ENCODE results near the gene MLF2. TPM values are rescaled to one million over a fixed set of nuclear protein-coding genes. Genes with fewer than 3 reads are reported as not detected.

Gene MLF2
- total RNA-seq, 1 experiment from 2014 or later: 244 TPM

- Histone ChIP-seq H3K79me1 (ENCODE audit: insufficient read depth, low read depth, low read length, poor library complexity, severe bottlenecking) (no peaks in the 10 kb centered on the region), H3K4ac (ENCODE audit: low read depth, low read length) (no peak overlapping the region), H2BK5ac (ENCODE audit: insufficient read length, low read length) (no peak overlapping the region), H2BK12ac (ENCODE audit: insufficient read length, low read depth, low read length) (no peak overlapping the region), H4K20me1 (ENCODE audit: control insufficient read depth, insufficient read depth, insufficient read length) (no peaks in the 10 kb centered on the region), H2BK15ac (ENCODE audit: low read depth, low read length) (no peak overlapping the region), H3K18ac (ENCODE audit: insufficient read length, low read depth, low read length) (no peak overlapping the region), H3K56ac (ENCODE audit: insufficient read length, low read depth, low read length) (no peak overlapping the region), H3K27me3 (ENCODE audit: insufficient read depth, low read length) (no peaks in the 10 kb centered on the region), H3K23me2 (ENCODE audit: insufficient read length, low read depth, low read length, poor library complexity, severe bottlenecking) (peaks cover 8% of the 10 kb centered on the region), H4K5ac (ENCODE audit: insufficient read length, low read depth, low read length) (no peak overlapping the region), H2AK5ac (ENCODE audit: insufficient read length, low read length) (no peak overlapping the region), H4K8ac (replicated peaks; ENCODE audit: insufficient read length, low read depth, low read length) (no peak overlapping the region), H3K27ac (ENCODE audit: insufficient read length, low read depth, low read length) (no peak overlapping the region), H3K4me1 (ENCODE audit: insufficient read depth, low read length) (peaks cover 2% of the 10 kb centered on the region; the same call in 1 of the 2 replicates), H2AFZ (ENCODE audit: low read length) (no peak overlapping the region), H3K9ac (ENCODE audit: extremely low read depth, insufficient read length, low read length) (no peak overlapping the region), H3K23ac (ENCODE audit: insufficient read length, low read depth, low read length) (no peak overlapping the region), H3K4me2 (ENCODE audit: insufficient read depth, insufficient read length, low read length) (no peak overlapping the region), H3K79me2 (ENCODE audit: insufficient read depth, low read length) (no peaks in the 10 kb centered on the region), H3K9me3 (ENCODE audit: control insufficient read depth, low read depth, low read length) (no peaks in the 10 kb centered on the region), H3K14ac (ENCODE audit: insufficient read depth, low read length) (no peak overlapping the region), H4K91ac (ENCODE audit: insufficient read length, low read depth, low read length) (no peak overlapping the region), H2BK20ac (ENCODE audit: low read depth, low read length, poor library complexity, severe bottlenecking) (no peak overlapping the region), H3T11ph (ENCODE audit: low read length) (no peak overlapping the region), H2BK120ac (ENCODE audit: low read depth, low read length, poor library complexity, severe bottlenecking) (no peak overlapping the region)
- DNase-seq: no peak
- no peaks in the 10 kb centered on the region for H3K36me3 Mint-ChIP-seq (ENCODE audit: insufficient read depth in 1 of 3, low read depth in 3 of 3)
- H3K4me1 Mint-ChIP-seq: peaks cover 30 to 34% of the 10 kb centered on the region in 2 experiments
- TF ChIP-seq CTCF (conservative IDR thresholded peaks at IDR 0.05): no peak
- peaks cover 15% of the 10 kb centered on the region for H3K27me3 Mint-ChIP-seq (ENCODE audit: low read depth)
- H3K9me3 Mint-ChIP-seq: no peaks in the 10 kb centered on the region
- no CpG with 5 or more reads among the region's 10 CpGs for WGBS (ENCODE audit: extremely low coverage, insufficient read length, low lambda C conversion rate)
- H3K4me3 Mint-ChIP-seq: no peak overlapping the region
- peak overlapping the region in 1 of 3 experiments; percentile 68; a peak in 3 of 7 replicates for H3K27ac Mint-ChIP-seq
Observed at GRCh38 chr12:6782850-6783566, 30.1 kb upstream of the MLF2 start.

Data from H9 (cell line).